C4-2B (cell line): ENCODE results near the gene ZDHHC14.

Experiments
- CTCF ChIP-seq: fragments of 450-650 bp; conservative IDR thresholded peaks from 2 replicates; pipeline ENCODE4 v1.5.1; 2017; ENCODE audit warnings: mild to moderate bottlenecking
- ZFX ChIP-seq: fragments of 450-650 bp; IDR thresholded peaks from 2 replicates; pipeline ENCODE4 v1.6.1; 2017

GRCh38 chr6:157493576-157493975, 112.6 kb downstream of the ZDHHC14 start:
- TF ChIP-seq CTCF: no peak
- no peak for TF ChIP-seq ZFX
